Common myeloid progenitor, CD34-positive (primary cell): ENCODE measurements around the gene ANKH.
"Not testable (repeated sequence)": the region's sequence is repeated elsewhere in the genome, so short reads cannot be mapped to it uniquely, and the experiment has no call there.

Experiments used
- CTCF ChIA-PET: fragments of 350-600 bp; sonication (Branson Sonifier 250); formaldehyde crosslinking; loops from one replicate; lab custom pipeline; 2021; ENCODE audit warnings: antibody characterized with exemption; lab: Charles Lee
- POLR2A ChIA-PET: fragments of 350-600 bp; sonication (Branson Sonifier 250); formaldehyde crosslinking; loops from one replicate; lab custom pipeline; 2021; ENCODE audit warnings: antibody characterized with exemption; lab: Charles Lee
- DNase-seq, 3 donors: peaks; one replicate each; pipeline versions ENCODE4 v3.0.0 to v3.0.0-alpha.2; 2013
- H3K27ac ChIP-seq, 2 experiments: 1 replicate in 1 of 2; 2 replicates in 1 of 2; pipeline ENCODE4 v1.7.0; 2013; ENCODE audit warnings: inconsistent platforms in 2 of 2, low read length in 2 of 2, mild to moderate bottlenecking in 2 of 2, low read depth in 1 of 2, moderate library complexity in 1 of 2; ENCODE audit not compliant: severe bottlenecking in 2 of 2, insufficient read depth in 1 of 2, poor library complexity in 1 of 2
- H3K27me3 ChIP-seq, 5 experiments: replicated peaks in 2 of 5; 1 replicate in 3 of 5; 2 replicates in 2 of 5; pipeline versions ENCODE4 v1.6.1 to v1.7.0; 2013; ENCODE audit warnings: low read length in 4 of 5, mild to moderate bottlenecking in 2 of 5, moderate library complexity in 2 of 5, inconsistent platforms in 1 of 5; ENCODE audit not compliant: insufficient read depth in 5 of 5, control insufficient read depth in 4 of 5
- H3K36me3 ChIP-seq, 4 experiments: 1 replicate in 2 of 4; 2 replicates in 2 of 4; pipeline versions ENCODE4 v1.6.1 to v1.7.0; 2013; ENCODE audit warnings: low read length in 3 of 4, control low read depth in 1 of 4, mild to moderate bottlenecking in 1 of 4; ENCODE audit not compliant: control insufficient read depth in 4 of 4, insufficient read depth in 4 of 4
- H3K4me1 ChIP-seq, 4 experiments: 1 replicate in 3 of 4; 2 replicates in 1 of 4; pipeline versions ENCODE4 v1.6.1 to v1.7.1; 2013; ENCODE audit warnings: low read length in 3 of 4, mild to moderate bottlenecking in 3 of 4, control low read depth in 1 of 4, inconsistent platforms in 1 of 4, moderate library complexity in 1 of 4; ENCODE audit not compliant: control insufficient read depth in 4 of 4, insufficient read depth in 4 of 4; ENCODE audit errors: control extremely low read depth in 1 of 4
- H3K4me3 ChIP-seq, 7 experiments: 1 replicate in 4 of 7; 2 replicates in 3 of 7; pipeline versions ENCODE4 v1.5.1 to v1.7.0; 2013; ENCODE audit warnings: mild to moderate bottlenecking in 7 of 7, low read length in 6 of 7, moderate library complexity in 6 of 7, inconsistent platforms in 2 of 7, low read depth in 2 of 7, control low read depth in 1 of 7; ENCODE audit not compliant: insufficient read depth in 4 of 7, control insufficient read depth in 1 of 7; ENCODE audit errors: extremely low read depth in 1 of 7
- H3K9me3 ChIP-seq, 5 experiments: 1 replicate in 4 of 5; 2 replicates in 1 of 5; pipeline versions ENCODE4 v1.6.1 to v1.7.1; 2013; ENCODE audit warnings: low read length in 4 of 5, mild to moderate bottlenecking in 2 of 5, inconsistent platforms in 1 of 5, low read depth in 1 of 5, moderate library complexity in 1 of 5; ENCODE audit not compliant: control insufficient read depth in 4 of 5, insufficient read depth in 2 of 5; ENCODE audit errors: control extremely low read depth in 1 of 5
- WGBS: methylation state at CpG from one replicate; pipeline ENCODE4 v1.1.5; 2013; ENCODE audit not compliant: insufficient coverage; 5-methylcytosine and 5-hydroxymethylcytosine counted together

Gene ANKH

DNA sequence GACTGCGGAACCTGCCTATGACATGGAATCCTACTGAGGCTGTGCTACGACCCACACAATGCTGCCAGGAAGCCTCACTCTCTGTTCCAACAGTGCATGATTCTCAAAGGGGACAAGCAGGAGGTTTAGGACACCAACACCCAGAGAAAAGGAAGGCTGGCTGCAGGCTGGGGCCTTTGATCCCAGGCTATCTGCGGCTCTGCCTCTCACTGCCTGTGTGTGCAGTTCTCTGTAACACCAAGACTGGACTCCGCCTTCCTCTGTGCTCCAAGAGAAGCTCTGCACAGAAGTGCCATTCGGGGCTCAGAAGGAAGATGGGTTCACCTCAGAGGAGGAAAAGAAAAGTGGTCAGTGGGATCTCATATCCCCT is 20.5 kb downstream of the ANKH start:
- POLR2A ChIA-PET, result no interaction called here
- H3K27ac ChIP-seq, result no peak overlapping the region
- CTCF ChIA-PET, result no interaction called here
- no peaks in the 10 kb centered on the region for H3K4me1 ChIP-seq
- H3K4me3 ChIP-seq, result no peak overlapping the region
- 100% methylated on average over 2 of the region's 5 CpGs for WGBS
- no peaks in the 10 kb centered on the region for H3K9me3 ChIP-seq
- peaks cover 0 to 4% (median 0%) of the 10 kb centered on the region in 4 experiments for H3K36me3 ChIP-seq
- DNase-seq, result no peak
- H3K27me3 ChIP-seq, result no peaks in the 10 kb centered on the region

DNA sequence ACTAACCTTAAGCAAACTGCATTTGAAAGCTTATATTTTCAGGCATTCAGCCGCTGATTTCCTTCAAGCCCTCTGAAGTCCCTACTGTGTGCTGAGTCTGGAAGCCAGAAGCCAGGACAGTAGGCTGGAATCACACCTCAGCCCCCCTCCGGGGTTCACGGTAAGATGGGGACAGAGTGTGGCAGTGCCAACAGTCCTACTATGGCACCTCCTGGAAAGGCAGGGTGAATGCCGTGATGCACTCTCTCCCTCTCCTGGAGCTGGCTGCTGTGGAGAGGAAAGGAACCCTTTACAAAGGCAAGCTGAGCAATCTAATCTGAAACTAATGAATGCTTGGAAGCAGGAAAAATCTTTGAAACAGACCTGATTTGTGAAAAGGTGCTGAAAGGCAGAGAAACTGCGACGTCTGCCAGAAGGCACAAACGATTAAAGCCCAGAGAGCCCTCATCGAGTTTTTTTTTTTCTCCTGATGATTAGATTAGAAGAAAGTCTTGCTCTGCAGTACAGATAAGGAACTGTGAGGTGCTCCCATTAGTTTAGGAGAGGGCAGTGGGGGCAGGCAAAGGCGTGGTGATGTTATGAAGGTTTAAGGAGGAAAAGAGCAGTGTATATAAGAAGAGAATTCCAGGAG is 21.0 kb downstream of the ANKH start:
- no peak overlapping the region for H3K27ac ChIP-seq
- POLR2A ChIA-PET, result no interaction called here
- CTCF ChIA-PET, result interaction anchor here (0.8 kb wide), 1 partner anchor 17 kb away, joined by 3 read pairs; no protein-coding TSS in a partner anchor

DNA sequence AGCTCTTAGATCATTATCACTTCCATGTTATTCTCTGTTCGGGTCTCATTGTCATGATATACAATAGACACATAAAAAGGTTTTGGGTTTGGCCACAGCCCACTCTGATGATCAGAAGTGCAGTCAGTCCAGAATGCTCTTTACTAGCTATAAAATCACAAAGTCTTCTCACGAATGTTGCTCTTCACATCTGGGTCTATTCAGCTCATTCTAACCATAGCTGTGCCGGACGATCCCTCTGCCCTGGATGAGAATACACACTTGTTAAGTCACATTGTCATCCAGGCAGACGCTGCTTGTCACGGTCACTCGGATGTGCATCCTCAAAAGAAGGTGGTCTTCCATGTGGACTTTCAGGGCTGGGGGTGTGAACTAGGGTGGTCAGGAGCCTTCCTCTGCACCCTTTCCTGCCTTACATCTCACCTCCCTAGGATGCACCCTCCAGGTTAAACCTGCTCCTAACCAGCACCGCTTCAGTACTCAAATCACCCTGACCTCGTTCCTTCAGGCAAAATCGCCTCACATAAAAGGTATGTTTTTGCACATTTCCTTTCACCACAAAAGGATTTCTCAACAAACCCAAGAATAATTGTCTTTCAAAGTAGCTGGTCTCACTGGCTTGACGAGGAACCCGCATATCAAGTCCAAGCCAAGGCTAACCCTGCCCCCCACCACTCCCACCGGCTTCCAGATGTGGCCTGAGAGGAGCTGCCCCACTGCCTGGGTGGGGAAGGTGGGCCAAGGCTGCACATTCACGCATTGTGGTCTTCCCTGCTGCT is 21.9 kb downstream of the ANKH start:
- H3K4me3 ChIP-seq, result no peak overlapping the region
- no peaks in the 10 kb centered on the region for H3K27me3 ChIP-seq
- DNase-seq, result no peak
- CTCF ChIA-PET, result interaction anchor here (0.8 to 1.8 kb wide), 3 partner anchors 10 to 122 kb away, joined by 3 to 4 read pairs (median 4); no protein-coding TSS in a partner anchor
- no peaks in the 10 kb centered on the region for H3K4me1 ChIP-seq
- no peak overlapping the region for H3K27ac ChIP-seq
- no peaks in the 10 kb centered on the region for H3K9me3 ChIP-seq
- POLR2A ChIA-PET, result no interaction called here
- WGBS, result 98% methylated on average over 9 of the region's 14 CpGs
- H3K36me3 ChIP-seq, result peaks cover 0 to 4% (median 0%) of the 10 kb centered on the region in 4 experiments

More for the DNA sequence above, 21.0 kb downstream of the ANKH start:
- WGBS, result 80% methylated on average over 8 of the region's 9 CpGs
- DNase-seq, result no peak
- Histone ChIP-seq H3K4me3 (no peak overlapping the region), H3K9me3 (no peaks in the 10 kb centered on the region), H3K36me3 (peaks cover 0 to 4% (median 0%) of the 10 kb centered on the region in 4 experiments), H3K27me3 (no peaks in the 10 kb centered on the region), H3K4me1 (no peaks in the 10 kb centered on the region)

DNA sequence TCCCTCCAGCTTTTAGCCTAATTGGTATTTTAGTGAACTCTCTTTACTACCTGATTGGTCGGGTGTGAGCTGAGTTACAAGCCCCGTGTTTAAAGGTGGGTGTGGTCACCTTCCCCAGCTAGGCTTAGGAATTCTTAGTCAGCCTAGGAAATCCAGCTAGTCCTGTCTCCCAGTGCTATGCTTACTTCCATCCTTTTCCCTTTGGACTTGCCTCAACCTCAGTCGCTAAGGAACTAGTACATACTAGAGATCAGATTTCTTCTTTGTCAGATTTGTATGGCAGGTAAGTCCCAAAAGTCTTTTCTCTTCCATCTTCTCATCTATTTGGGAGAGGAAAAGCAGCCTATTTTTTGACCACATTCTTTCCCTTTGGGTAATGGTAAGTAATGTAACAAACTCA is 22.6 kb downstream of the ANKH start:
- CTCF ChIA-PET, result interaction anchor here (1.0 to 1.8 kb wide), 2 partner anchors 9 to 122 kb away, joined by 4 read pairs; no protein-coding TSS in a partner anchor
- H3K27me3 ChIP-seq, H3K27ac ChIP-seq, H3K9me3 ChIP-seq, H3K36me3 ChIP-seq, H3K4me3 ChIP-seq, POLR2A ChIA-PET, H3K4me1 ChIP-seq, DNase-seq: not testable (repeated sequence)
- 100% methylated on average over 2 of the region's 3 CpGs for WGBS

DNA sequence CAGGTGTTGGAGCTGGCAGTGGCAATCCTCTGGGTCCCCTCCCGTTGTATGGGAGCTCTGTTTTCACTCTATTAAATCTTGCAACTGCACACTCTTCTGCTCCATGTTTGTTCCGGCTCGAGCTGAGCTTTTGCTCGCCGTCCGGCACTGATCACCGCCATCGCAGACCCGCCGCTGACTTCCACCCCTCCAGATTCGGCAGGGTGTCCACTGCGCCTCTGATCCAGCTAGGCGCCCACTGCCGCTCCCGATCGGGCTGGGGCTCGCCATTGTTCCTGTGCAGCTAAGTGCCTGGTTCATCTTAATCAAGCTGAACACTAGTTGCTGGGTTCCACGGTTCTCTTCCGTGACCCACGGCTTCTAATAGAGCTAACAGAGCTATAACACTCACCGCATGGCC is 23.2 kb downstream of the ANKH start:
- 99% methylated on average over 20 of the region's 21 CpGs for WGBS
- Histone ChIP-seq H3K27ac (no peak overlapping the region), H3K27me3 (no peaks in the 10 kb centered on the region), H3K4me3 (no peak overlapping the region), H3K4me1 (no peaks in the 10 kb centered on the region), H3K9me3 (no peaks in the 10 kb centered on the region), H3K36me3 (peaks cover 0 to 4% (median 0%) of the 10 kb centered on the region in 4 experiments)
- CTCF ChIA-PET, result interaction anchor here (0.6 to 1.8 kb wide), 4 partner anchors 9 to 121 kb away, joined by 3 to 4 read pairs (median 4); no protein-coding TSS in a partner anchor
- no peak for DNase-seq
- POLR2A ChIA-PET, result no interaction called here

DNA sequence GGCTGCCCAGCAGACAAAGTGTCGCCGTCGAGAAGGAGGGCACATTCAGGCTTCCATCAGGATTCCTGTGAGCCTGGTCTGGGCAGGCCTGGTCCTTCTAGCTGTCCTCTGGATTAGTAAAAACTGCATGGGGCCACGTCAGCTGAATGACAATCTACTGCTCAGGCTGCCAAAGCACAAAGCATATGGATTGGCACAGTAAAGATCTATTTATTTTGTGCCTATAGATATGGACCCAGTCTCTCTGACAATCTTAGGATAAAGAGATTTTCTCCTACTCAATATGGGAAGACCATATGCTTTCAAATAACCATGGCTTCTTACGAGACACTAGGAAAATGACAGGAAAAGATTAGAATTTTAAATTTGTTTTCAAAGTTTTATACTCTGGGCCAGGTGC is 24.1 kb downstream of the ANKH start:
- ChIA-PET POLR2A (no interaction called here), CTCF (interaction anchor here (1.0 to 1.8 kb wide), 3 partner anchors 8 to 120 kb away, joined by 3 to 4 read pairs (median 4); no protein-coding TSS in a partner anchor)
- peaks cover 0 to 4% (median 0%) of the 10 kb centered on the region in 4 experiments for H3K36me3 ChIP-seq
- H3K4me1 ChIP-seq, result no peaks in the 10 kb centered on the region
- H3K4me3 ChIP-seq, result no peak overlapping the region
- H3K27ac ChIP-seq, result no peak overlapping the region
- no peaks in the 10 kb centered on the region for H3K9me3 ChIP-seq
- no peak for DNase-seq
- whole genome bisulfite sequencing, result 98% methylated on average over 4 of the region's 5 CpGs
- H3K27me3 ChIP-seq, result no peaks in the 10 kb centered on the region

DNA sequence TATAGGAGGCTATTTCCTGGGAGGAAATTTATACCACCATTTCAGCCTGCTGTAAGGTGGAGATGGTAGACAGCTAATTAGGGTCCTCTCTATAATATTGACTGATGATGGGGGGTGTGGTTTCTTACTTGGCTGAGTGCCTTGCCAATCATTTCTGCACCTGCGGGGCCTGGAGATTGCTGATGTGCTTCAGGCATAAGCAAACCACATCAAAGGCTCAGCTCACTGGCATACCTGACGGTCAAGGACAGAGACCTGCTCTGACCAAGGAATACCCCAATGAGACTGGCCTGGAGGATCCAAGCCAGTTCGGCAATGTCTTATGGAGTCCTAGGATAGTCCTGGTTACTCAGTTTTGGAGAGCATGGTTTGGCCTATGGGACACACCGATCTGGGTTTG is 29.5 kb downstream of the ANKH start:
- H3K4me3 ChIP-seq, result no peak overlapping the region
- no peaks in the 10 kb centered on the region for H3K27me3 ChIP-seq
- POLR2A ChIA-PET, result no interaction called here
- no peak for DNase-seq
- H3K9me3 ChIP-seq, result no peaks in the 10 kb centered on the region
- H3K4me1 ChIP-seq, result no peaks in the 10 kb centered on the region
- no peaks in the 10 kb centered on the region for H3K36me3 ChIP-seq
- CTCF ChIA-PET, result no interaction called here
- WGBS, result 96% methylated on average over 3 of the region's 4 CpGs
- no peak overlapping the region for H3K27ac ChIP-seq
